GM12878 (cell line): ENCODE data around the gene UNC93B1. TPM values are rescaled to one million over a fixed set of nuclear protein-coding genes. Genes with fewer than 3 reads are reported as not detected.
A peak's percentile ranks its signal among the peaks of the same experiment; 100 is the strongest.

ENCODE experiments used
- CBX5 ChIP-seq: sonication (generic); IDR thresholded peaks from 2 replicates; pipeline ENCODE4 v1.6.1; 2016; ENCODE audit warnings: low read depth, moderate library complexity, mild to moderate bottlenecking, inconsistent platforms
- CHD1 ChIP-seq: IDR thresholded peaks from 2 replicates; pipeline ENCODE4 v1.6.1; 2012; ENCODE audit warnings: low read depth, low read length, improper control_type of control experiment
- CREB1 ChIP-seq: IDR thresholded peaks from 2 replicates; pipeline ENCODE4 v1.6.1; 2012; ENCODE audit warnings: low read depth, mild to moderate bottlenecking, inconsistent platforms
- CREM ChIP-seq: IDR thresholded peaks from 2 replicates; pipeline ENCODE4 v1.6.1; 2014; ENCODE audit warnings: antibody characterized with exemption, low read depth
- CUX1 ChIP-seq: IDR thresholded peaks from 2 replicates; pipeline ENCODE4 v1.6.1; 2012; ENCODE audit warnings: improper control_type of control experiment, low read depth, low read length; ENCODE audit not compliant: insufficient replicate concordance
- IKZF2 ChIP-seq, 2 experiments: fragments of 450-650 bp; IDR thresholded peaks; 2 replicates each; pipeline ENCODE4 v1.6.1; 2017; ENCODE audit warnings: mild to moderate bottlenecking in 2 of 2, moderate library complexity in 2 of 2
- IRF3 ChIP-seq: fragments of 450-650 bp; IDR thresholded peaks from 2 replicates; pipeline ENCODE4 v1.6.1; 2014; ENCODE audit warnings: mild to moderate bottlenecking
- JUND ChIP-seq: IDR thresholded peaks from 2 replicates; pipeline ENCODE4 v1.6.1; 2012; ENCODE audit warnings: low read depth, mild to moderate bottlenecking, low read length, improper control_type of control experiment, moderate library complexity
- MAX ChIP-seq: IDR thresholded peaks from 2 replicates; pipeline ENCODE4 v1.6.1; 2012; ENCODE audit warnings: low read depth, low read length, improper control_type of control experiment
- NRF1 ChIP-seq: conservative IDR thresholded peaks from 2 replicates; pipeline ENCODE4 v1.6.1; 2011; ENCODE audit warnings: mild to moderate bottlenecking, low read depth, low read length, improper control_type of control experiment
- PAX8 ChIP-seq: fragments of 450-650 bp; IDR thresholded peaks from 2 replicates; pipeline ENCODE4 v1.6.1; 2017; ENCODE audit warnings: mild to moderate bottlenecking, moderate library complexity
- SMC3 ChIP-seq: IDR thresholded peaks from 2 replicates; pipeline ENCODE4 v1.6.1; 2011; ENCODE audit warnings: low read length, improper control_type of control experiment, borderline replicate concordance
- STAT1 ChIP-seq: fragments of 450-650 bp; conservative IDR thresholded peaks from 2 replicates; pipeline ENCODE4 v1.6.1; 2014; ENCODE audit warnings: antibody characterized with exemption, mild to moderate bottlenecking
- STAT3 ChIP-seq: IDR thresholded peaks from 2 replicates; pipeline ENCODE4 v1.6.1; 2011; ENCODE audit warnings: low read depth, low read length, improper control_type of control experiment
- TCF12 ChIP-seq: IDR thresholded peaks from 2 replicates; pipeline ENCODE4 v1.6.1; 2011; ENCODE audit warnings: low read depth, mild to moderate bottlenecking, low read length
- YY1 ChIP-seq: IDR thresholded peaks from 2 replicates; pipeline ENCODE4 v1.6.1; 2011; ENCODE audit warnings: low read depth, mild to moderate bottlenecking, low read length
- ZBTB11 ChIP-seq: fragments of 450-650 bp; formaldehyde crosslinking; IDR thresholded peaks from 2 replicates; pipeline ENCODE4 v1.5.0; 2022; ENCODE audit warnings: mild to moderate bottlenecking, missing genetic modification characterization
- ZNF207 ChIP-seq: fragments of 450-650 bp; IDR thresholded peaks from 2 replicates; pipeline ENCODE4 v1.6.1; 2014; ENCODE audit warnings: antibody characterized with exemption, mild to moderate bottlenecking, borderline replicate concordance
- ZNF274 ChIP-seq: IDR thresholded peaks from one replicate; pipeline ENCODE4 v1.8.0; 2011; ENCODE audit not compliant: insufficient read length, insufficient read depth
- polyA plus RNA-seq, 11 experiments: library from polyadenylated mRNA; depleted of rRNA in 4 of 11; unstranded in 6 of 11; stranded (reverse) in 5 of 11; fragments of >200 nt; fragmentation: Nextera tagmentation in 4 of 11; fragmentation: Illumina TruSeq in 1 of 11; extraction: Ambion mirVana in 4 of 11; extraction: Trizol in 1 of 11; gene quantifications; 1 replicate in 1 of 11; 2 replicates in 10 of 11; pipeline versions ENCODE4 v1.2.1 to v1.2.3, GENCODE V29; 2011 to 2016; ENCODE audit warnings: inconsistent platforms in 2 of 11, missing spikeins in 2 of 11, low read depth in 1 of 11
- total RNA-seq, 4 experiments: library from RNA; depleted of rRNA in 3 of 4; stranded (reverse); fragments of >200 nt in 3 of 4; fragmentation: Illumina TruSeq in 1 of 4; extraction: Trizol in 1 of 4; gene quantifications; 2 replicates each; pipeline versions ENCODE4 v1.2.1 to v1.2.3, GENCODE V29; 2013 to 2021

UNC93B1 gene
- total and polyA plus RNA-seq, 10 of the 15 experiments (the other 5 are each of a cell fraction or from before 2014, with no cell fraction given), result 1.3 to 79.7 (median 36.3) TPM

GRCh38 chr11:68038718-68039525, 35.0 kb upstream of the UNC93B1 start, which contains the start of gene TCIRG1 (continued):
- TF ChIP-seq CUX1, result no peak
- TF ChIP-seq SMC3, result no peak
- no peak for TF ChIP-seq CREM
- no peak for TF ChIP-seq TCF12
- no peak for TF ChIP-seq STAT3
- TF ChIP-seq CHD1, result 0 out of 2 replicates have a peak, but pooled peaks have one; percentile 54
- TF ChIP-seq PAX8, result no peak
- TF ChIP-seq STAT1, result no peak
- no peak for TF ChIP-seq ZBTB11 (CRISPR knock-in tag)
- no peak for TF ChIP-seq CREB1
- 0 out of 2 replicates have a peak, but pooled peaks have one; percentile 36 for TF ChIP-seq MAX
- no peak for TF ChIP-seq ZNF207
- no peak for TF ChIP-seq JUND
- no peak for TF ChIP-seq NRF1
- peak in 1 of 2 experiments; percentile 26; a peak in 3 of 4 replicates for TF ChIP-seq IKZF2 (IDR thresholded peaks at IDR 0.05)
- TF ChIP-seq CBX5, result no peak
- TF ChIP-seq ZNF274, result no peak
- TF ChIP-seq IRF3, result no peak
- no peak for TF ChIP-seq YY1
